Measurements from ENCODE around the gene HNRNPL. TPM values are rescaled to one million over a fixed set of nuclear protein-coding genes. Genes with fewer than 3 reads are reported as not detected.
A peak's percentile ranks its signal among the peaks of the same experiment; 100 is the strongest.

HNRNPL gene
- total and polyA plus RNA-seq, 9 of the 15 experiments (the other 6 are each of a cell fraction or from before 2014, with no cell fraction given), result 39.5 to 610 (median 299) TPM

DNA sequence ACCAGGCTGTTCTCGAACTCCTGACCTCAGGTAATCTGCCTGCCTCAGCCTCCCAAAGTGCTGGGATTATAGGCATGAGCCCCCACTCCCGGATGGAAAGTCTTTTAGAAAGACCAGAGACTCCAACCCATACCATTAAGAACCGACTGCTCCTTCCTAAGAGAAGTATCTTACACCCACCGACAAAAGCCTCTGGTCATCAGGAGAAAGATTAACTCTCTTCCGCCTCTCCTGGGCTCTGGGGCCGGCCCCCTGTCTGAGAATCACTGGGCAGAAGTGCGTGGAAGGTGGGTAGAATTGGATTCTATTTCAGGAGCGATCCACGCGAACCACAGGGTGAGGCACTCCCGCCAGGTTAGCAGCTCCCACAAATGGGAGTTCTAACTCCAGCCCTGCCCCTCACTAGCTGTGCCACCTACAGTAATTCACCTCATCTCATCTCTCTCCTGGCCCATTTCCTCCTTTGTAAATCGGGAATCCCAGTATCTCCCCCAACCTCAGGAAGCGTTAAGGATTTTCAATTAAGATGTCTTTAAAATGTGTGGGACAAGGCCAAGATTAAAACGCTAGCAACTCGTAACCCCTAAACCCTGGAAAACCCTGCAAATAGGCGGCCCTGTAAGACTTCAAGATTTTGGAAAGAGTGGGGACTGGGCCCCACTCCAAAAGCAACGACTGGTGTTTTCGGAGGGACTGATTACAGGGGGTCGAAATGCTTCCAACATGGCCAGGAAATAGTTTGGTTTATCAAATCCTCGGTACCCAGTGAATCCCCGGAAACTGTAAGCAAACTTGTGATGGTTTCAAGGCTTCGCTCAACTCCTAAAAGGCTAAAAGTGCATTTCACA is 1.3 kb downstream of the HNRNPL start:
- Histone ChIP-seq H3K36me3 (ENCODE audit: control insufficient read depth, insufficient read depth, low read length) (peaks cover 55% of the 10 kb centered on the region), H3K9ac (ENCODE audit: insufficient read depth in 1 of 2, low read depth in 2 of 2, low read length in 2 of 2) (peak overlapping the region; percentile 96 to 97), H3K4me1 (replicated peaks in 1 of 2; ENCODE audit: control insufficient read depth in 2 of 2, insufficient read depth in 2 of 2, low read length in 2 of 2) (peaks cover 16 to 31% of the 10 kb centered on the region in 2 experiments; a peak in 4 of 5 replicates), H2AFZ (ENCODE audit: low read depth, low read length) (no peak overlapping the region), H3K27ac (ENCODE audit: extremely low read depth, low read depth, low read length) (peak overlapping the region; percentile 99), H3K9me3 (replicated peaks; ENCODE audit: control insufficient read depth, insufficient read depth, low read depth, low read length) (no peaks in the 10 kb centered on the region), H3K4me2 (ENCODE audit: insufficient read depth, low read length) (peak overlapping the region; percentile 96), H3K9me1 (ENCODE audit: control insufficient read depth, insufficient read depth, low read length) (no peaks in the 10 kb centered on the region), H4K20me1 (replicated peaks; ENCODE audit: control insufficient read depth, insufficient read depth, low read length) (peaks cover 13% of the 10 kb centered on the region), H3K4me3 (peak overlapping the region; percentile 96), H3K79me2 (ENCODE audit: control insufficient read depth, insufficient read depth, low read length) (peaks cover 72% of the 10 kb centered on the region), H3K27me3 (ENCODE audit: control insufficient read depth in 2 of 2, insufficient read depth in 2 of 2, low read length in 2 of 2) (no peaks in the 10 kb centered on the region)
- ATAC-seq, result no peak
- TSS peak; percentile 53 for BruUV-seq (replicated peaks)
- WGBS (ENCODE audit: insufficient coverage, low coverage, missing lambda C conversion rate), result 1% methylated on average over 22 of the region's 22 CpGs
- CTCF ChIA-PET (ENCODE audit: low intra/inter-chr PET ratio), result interaction anchor here (0.6 to 1.5 kb wide), 2 partner anchors 65 to 82 kb away, joined by 3 to 4 read pairs; partner anchors contain the start of genes MRPS12 and SARS2
- in situ Hi-C loops (cut with MboI), result no loop called here
- DNase-seq (ENCODE audit: extremely low read depth in 1 of 4, low spot score in 3 of 4), result peak in 1 of 4 experiments; percentile 14
- intact Hi-C loops (cut with micrococcal nuclease), result no loop called here
- POLR2A ChIA-PET, result interaction anchor here (0.6 to 6.0 kb wide), 28 partner anchors 9 to 900 kb away, joined by 3 to 58 read pairs (median 4); partner anchors contain the start of genes ECH1, MED29, MRPS12 and NFKBIB
- FAIRE-seq, result peak; percentile 26
- TF ChIP-seq ZNF431 (CRISPR knock-in tag; IDR thresholded peaks at IDR 0.05) (no peak), NFATC3 (IDR thresholded peaks at IDR 0.05) (0 out of 2 replicates have a peak, but pooled peaks have one; percentile 41), STAG1 (CRISPR knock-in tag; IDR thresholded peaks at IDR 0.05; ENCODE audit: borderline replicate concordance) (0 out of 2 replicates have a peak, but pooled peaks have one; percentile 25), NFRKB (IDR thresholded peaks at IDR 0.05; ENCODE audit: low read depth) (peak; percentile 31; the same call in 1 of the 2 replicates), CHD1 (IDR thresholded peaks at IDR 0.05; ENCODE audit: low read length) (peak; percentile 83), STAT5B (CRISPR knock-in tag; IDR thresholded peaks at IDR 0.05) (no peak), YY1 (IDR thresholded peaks at IDR 0.05; ENCODE audit: borderline replicate concordance in 1 of 3, control insufficient read depth in 1 of 3, extremely low read depth in 1 of 3, insufficient read depth in 3 of 3, insufficient read length in 1 of 3, insufficient replicate concordance in 2 of 3, low read depth in 1 of 3, low read length in 2 of 3) (no peak), ZBTB40 (IDR thresholded peaks at IDR 0.05) (peak; percentile 52; the same call in 1 of the 2 replicates), ZBTB40 (CRISPR knock-in tag; IDR thresholded peaks at IDR 0.05) (no peak)
- TF ChIP-seq, protein P1, sequence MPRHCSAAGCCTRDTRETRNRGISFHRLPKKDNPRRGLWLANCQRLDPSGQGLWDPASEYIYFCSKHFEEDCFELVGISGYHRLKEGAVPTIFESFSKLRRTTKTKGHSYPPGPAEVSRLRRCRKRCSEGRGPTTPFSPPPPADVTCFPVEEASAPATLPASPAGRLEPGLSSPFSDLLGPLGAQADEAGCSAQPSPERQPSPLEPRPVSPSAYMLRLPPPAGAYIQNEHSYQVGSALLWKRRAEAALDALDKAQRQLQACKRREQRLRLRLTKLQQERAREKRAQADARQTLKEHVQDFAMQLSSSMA (CRISPR knock-in tag; IDR thresholded peaks at IDR 0.05), result 0 out of 2 replicates have a peak, but pooled peaks have one; percentile 12
